Activated naive CD8-positive, alpha-beta T cell (primary cell): Measurements from ENCODE around the gene CAPN14.

Experiments
- H3K27ac Mint-ChIP-seq: one replicate; pipeline ENCODE4 v1.8.0; 2021; ENCODE audit warnings: mixed read lengths
- H3K27me3 Mint-ChIP-seq: one replicate; pipeline ENCODE4 v1.8.0; 2021; ENCODE audit warnings: mixed read lengths
- H3K36me3 Mint-ChIP-seq: one replicate; pipeline ENCODE4 v1.8.0; 2021; ENCODE audit warnings: mixed read lengths
- H3K4me1 Mint-ChIP-seq: one replicate; pipeline ENCODE4 v1.8.0; 2021; ENCODE audit warnings: low read depth, mixed read lengths
- H3K4me3 Mint-ChIP-seq: one replicate; pipeline ENCODE4 v1.8.0; 2021; ENCODE audit warnings: mild to moderate bottlenecking, mixed read lengths
- H3K9me3 Mint-ChIP-seq: one replicate; pipeline ENCODE4 v1.8.0; 2021; ENCODE audit warnings: low read depth, mixed read lengths

Gene CAPN14

GRCh38 chr2:31249009-31249690 is 31.8 kb upstream of the CAPN14 start:
- H3K27me3 Mint-ChIP-seq = no peaks in the 10 kb centered on the region
- H3K4me1 Mint-ChIP-seq = no peaks in the 10 kb centered on the region
- no peaks in the 10 kb centered on the region for H3K9me3 Mint-ChIP-seq
- no peak overlapping the region for H3K27ac Mint-ChIP-seq
- H3K36me3 Mint-ChIP-seq = peaks cover 7% of the 10 kb centered on the region
- no peak overlapping the region for H3K4me3 Mint-ChIP-seq

- no peak overlapping the region for H3K27ac Mint-ChIP-seq
- no peak overlapping the region for H3K4me3 Mint-ChIP-seq
- H3K9me3 Mint-ChIP-seq = no peaks in the 10 kb centered on the region
- peaks cover 7% of the 10 kb centered on the region for H3K36me3 Mint-ChIP-seq
- no peaks in the 10 kb centered on the region for H3K27me3 Mint-ChIP-seq
- no peaks in the 10 kb centered on the region for H3K4me1 Mint-ChIP-seq
These were observed 30.8 kb upstream of the CAPN14 start for GRCh38 chr2:31248139-31248538.

- Mint-ChIP-seq H3K36me3 (peaks cover 7% of the 10 kb centered on the region), H3K4me3 (no peak overlapping the region), H3K27ac (no peak overlapping the region), H3K27me3 (no peaks in the 10 kb centered on the region), H3K9me3 (no peaks in the 10 kb centered on the region), H3K4me1 (no peaks in the 10 kb centered on the region)
These were observed 30.4 kb upstream of the CAPN14 start for GRCh38 chr2:31247711-31248110.

DNA sequence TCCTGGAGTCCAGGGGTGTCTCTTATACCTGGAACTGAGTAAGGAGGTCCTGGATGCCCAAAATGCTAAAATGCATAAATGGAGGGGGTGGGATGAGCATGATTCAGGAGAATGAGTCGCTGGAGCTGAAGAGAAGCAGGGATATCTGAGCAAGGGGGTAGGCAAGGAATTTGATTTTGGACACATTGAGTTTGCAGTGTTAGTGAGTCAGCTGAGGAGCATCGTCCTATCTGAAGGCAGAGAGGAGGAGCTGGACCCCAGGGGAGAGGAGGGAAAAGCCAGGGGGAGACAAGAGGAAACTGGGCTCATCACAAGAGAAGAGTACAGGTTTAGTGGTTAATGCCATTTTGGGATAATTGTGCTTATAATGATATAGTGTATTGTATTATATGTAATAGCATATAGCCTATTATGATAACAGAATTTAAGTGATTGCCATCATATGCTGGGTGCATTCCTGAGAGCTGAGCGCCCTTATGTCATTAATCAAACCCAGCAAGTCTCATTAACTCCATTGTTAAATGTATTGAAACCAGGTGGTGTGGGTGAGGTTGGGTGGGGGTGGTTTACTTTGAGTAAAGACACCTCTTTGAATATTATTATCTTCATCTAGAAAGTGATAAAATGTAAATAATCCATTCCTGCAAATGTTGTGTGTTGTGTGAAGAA is 29.0 kb upstream of the CAPN14 start:
- no peaks in the 10 kb centered on the region for H3K27me3 Mint-ChIP-seq
- H3K9me3 Mint-ChIP-seq = no peaks in the 10 kb centered on the region
- peaks cover 7% of the 10 kb centered on the region for H3K36me3 Mint-ChIP-seq
- no peaks in the 10 kb centered on the region for H3K4me1 Mint-ChIP-seq
- no peak overlapping the region for H3K27ac Mint-ChIP-seq
- H3K4me3 Mint-ChIP-seq = no peak overlapping the region

DNA sequence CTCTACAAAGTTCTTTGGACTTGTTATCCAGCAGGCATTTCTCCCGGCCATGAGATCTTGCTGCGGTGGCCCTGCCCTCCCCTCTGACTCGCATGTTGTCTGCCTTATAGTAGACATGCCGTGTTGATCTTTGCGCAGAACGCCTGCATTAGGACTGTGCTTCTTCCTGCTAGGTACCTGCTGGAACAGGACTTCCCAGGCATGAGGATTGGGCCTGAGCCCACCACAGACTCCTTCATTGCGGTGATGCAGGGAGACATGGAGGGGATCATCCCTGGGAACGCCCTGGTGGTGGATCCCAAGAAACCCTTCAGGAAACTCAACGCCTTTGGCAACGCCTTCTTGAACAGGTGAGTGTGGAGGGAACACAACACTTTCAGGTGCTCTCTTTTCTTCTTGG is 26.8 kb upstream of the CAPN14 start:
- Mint-ChIP-seq H3K36me3 (peaks cover 7% of the 10 kb centered on the region), H3K4me1 (no peaks in the 10 kb centered on the region), H3K9me3 (no peaks in the 10 kb centered on the region), H3K27ac (no peak overlapping the region), H3K4me3 (no peak overlapping the region), H3K27me3 (no peaks in the 10 kb centered on the region)

DNA sequence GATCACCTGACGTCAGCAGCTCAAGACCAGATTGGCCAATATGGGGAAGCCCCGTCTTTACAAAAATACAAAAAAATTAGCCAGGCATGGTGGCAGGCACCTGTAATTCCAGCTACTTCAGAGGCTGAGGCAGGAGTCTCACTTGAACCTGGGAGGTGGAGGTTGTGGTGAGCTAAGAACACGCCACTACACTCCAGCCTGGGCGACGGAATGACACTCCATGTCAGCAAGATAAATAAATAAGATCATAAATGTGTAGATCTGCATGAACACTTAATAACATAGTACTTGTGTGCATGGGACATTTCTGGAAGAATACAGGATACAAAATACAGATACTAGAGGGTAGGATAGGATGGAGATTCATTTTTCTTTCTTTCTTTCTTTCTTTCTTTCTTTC is 25.7 kb upstream of the CAPN14 start:
- Mint-ChIP-seq H3K27ac (no peak overlapping the region), H3K4me3 (no peak overlapping the region), H3K27me3 (no peaks in the 10 kb centered on the region), H3K4me1 (no peaks in the 10 kb centered on the region), H3K9me3 (no peaks in the 10 kb centered on the region), H3K36me3 (peaks cover 4% of the 10 kb centered on the region)

- Mint-ChIP-seq H3K4me1 (no peaks in the 10 kb centered on the region), H3K4me3 (no peak overlapping the region), H3K36me3 (no peaks in the 10 kb centered on the region), H3K9me3 (no peaks in the 10 kb centered on the region), H3K27ac (no peak overlapping the region), H3K27me3 (no peaks in the 10 kb centered on the region)
These were observed 24.4 kb upstream of the CAPN14 start for GRCh38 chr2:31241625-31242270.

DNA sequence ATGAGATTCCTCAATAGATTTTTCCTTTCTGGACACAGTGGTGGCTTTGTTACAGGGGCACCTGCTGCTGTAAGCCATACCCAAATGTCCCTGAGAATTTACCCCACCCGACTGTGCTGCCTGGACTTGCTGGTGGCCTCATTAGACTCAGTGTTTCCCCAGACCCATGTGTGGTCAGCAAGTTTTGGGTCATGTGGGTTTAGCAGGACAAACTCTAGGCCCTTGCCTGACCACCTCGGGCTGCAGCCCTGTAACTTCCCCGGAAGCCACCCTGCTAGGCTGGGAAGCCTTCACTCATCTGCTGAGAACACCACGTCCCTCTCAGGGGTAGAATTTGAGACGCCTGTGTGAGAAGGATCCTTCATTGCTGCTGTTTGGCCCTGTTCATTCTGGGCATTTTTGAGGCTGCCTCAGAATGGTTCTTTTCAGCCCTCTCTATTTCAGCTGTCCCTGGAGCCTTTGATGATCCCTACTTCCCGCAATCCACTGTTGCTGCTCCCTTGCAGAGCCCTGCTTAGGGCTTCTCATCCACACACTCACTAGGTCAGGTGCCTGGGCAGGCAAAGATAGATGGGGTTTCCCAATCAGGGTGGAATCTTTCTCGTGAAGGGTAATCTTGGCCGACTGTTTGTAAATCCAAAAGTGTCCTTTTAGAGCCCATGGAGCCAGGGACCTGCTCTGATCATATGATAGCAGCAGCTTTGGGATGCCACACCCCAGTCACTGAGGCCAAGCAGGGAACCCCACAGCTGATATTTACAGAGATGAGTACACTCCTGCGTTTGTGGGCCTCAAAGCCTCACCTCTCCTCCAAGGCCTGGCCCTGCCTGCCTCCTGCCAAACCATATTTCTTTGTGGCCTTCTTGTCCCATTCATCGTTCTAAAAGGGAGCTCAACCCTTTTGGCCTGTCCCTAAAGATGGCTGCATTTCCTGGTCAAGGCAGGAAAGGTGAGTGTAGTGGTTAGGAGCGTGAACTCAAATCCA is 23.4 kb upstream of the CAPN14 start:
- H3K36me3 Mint-ChIP-seq = no peaks in the 10 kb centered on the region
- H3K27ac Mint-ChIP-seq = no peak overlapping the region
- H3K4me1 Mint-ChIP-seq = no peaks in the 10 kb centered on the region
- H3K4me3 Mint-ChIP-seq = no peak overlapping the region
- H3K27me3 Mint-ChIP-seq = no peaks in the 10 kb centered on the region
- H3K9me3 Mint-ChIP-seq = no peaks in the 10 kb centered on the region

DNA sequence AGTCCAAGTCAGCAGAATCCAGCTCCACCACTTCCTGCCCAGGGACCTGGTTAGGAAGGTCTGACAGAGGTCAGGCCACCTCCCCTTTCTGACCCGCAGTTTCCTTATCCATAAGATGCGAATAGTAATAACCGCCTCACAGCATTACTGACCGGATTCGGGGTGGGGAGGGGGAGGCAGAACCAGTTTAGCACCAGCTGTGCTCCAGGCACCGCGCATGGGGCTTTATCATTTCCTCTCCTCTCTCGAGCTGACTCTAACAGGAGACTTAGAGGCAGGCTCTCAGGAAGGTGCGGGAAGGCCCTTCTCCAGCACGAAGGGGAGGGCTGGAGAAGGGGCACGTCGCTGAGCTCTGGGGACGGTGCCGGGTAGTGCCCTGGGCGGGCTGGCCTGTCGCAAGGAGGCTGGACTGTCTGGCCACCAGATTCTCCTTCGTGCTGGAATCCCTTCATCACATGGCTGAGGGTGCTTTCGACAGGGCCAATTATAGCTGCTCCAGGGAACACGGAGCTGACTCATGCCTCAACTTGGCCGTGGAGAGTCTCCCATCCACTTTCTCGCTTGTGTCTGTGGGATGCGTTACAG is 22.4 kb upstream of the CAPN14 start:
- H3K4me3 Mint-ChIP-seq = no peak overlapping the region
- peaks cover 10% of the 10 kb centered on the region for H3K4me1 Mint-ChIP-seq
- no peaks in the 10 kb centered on the region for H3K36me3 Mint-ChIP-seq
- H3K27me3 Mint-ChIP-seq = no peaks in the 10 kb centered on the region
- no peak overlapping the region for H3K27ac Mint-ChIP-seq
- H3K9me3 Mint-ChIP-seq = no peaks in the 10 kb centered on the region

GRCh38 chr2:31238906-31239592 is 21.7 kb upstream of the CAPN14 start:
- H3K36me3 Mint-ChIP-seq = no peaks in the 10 kb centered on the region
- no peaks in the 10 kb centered on the region for H3K27me3 Mint-ChIP-seq
- H3K4me3 Mint-ChIP-seq = no peak overlapping the region
- peaks cover 11% of the 10 kb centered on the region for H3K4me1 Mint-ChIP-seq
- H3K9me3 Mint-ChIP-seq = no peaks in the 10 kb centered on the region
- no peak overlapping the region for H3K27ac Mint-ChIP-seq

GRCh38 chr2:31238126-31238905 is 21.0 kb upstream of the CAPN14 start:
- no peaks in the 10 kb centered on the region for H3K9me3 Mint-ChIP-seq
- H3K27me3 Mint-ChIP-seq = no peaks in the 10 kb centered on the region
- H3K36me3 Mint-ChIP-seq = no peaks in the 10 kb centered on the region
- no peak overlapping the region for H3K4me3 Mint-ChIP-seq
- no peak overlapping the region for H3K27ac Mint-ChIP-seq
- peaks cover 16% of the 10 kb centered on the region for H3K4me1 Mint-ChIP-seq

DNA sequence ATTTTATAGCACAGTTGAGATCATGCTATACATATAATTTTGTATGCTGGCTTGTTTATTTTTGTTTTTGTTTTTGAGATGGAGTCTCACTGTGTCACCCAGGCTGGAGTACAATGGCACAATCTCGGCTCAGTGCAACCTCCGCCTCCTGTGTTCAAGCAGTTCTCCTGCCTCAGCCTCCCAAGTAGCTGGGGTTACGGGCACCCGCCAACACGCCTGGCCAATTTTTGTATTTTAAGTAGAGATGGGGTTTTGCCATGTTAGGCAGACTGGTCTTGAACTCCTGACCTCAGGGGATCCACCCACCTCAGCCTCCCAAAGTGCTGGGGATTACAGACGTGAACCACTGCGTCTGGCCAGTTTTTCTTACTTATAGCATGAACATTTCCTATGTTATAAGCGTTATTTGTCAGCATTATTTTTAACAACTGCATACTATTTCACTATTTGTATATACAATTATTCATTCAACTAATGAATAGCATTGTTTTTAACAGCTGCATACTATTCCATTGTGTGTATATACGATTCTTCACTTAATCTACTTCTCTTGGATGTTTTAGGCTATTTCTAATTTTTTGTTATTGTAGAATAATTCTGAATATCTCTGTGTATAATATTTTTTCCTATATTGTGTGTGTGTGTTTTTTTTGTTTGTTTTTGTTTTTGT is 20.2 kb upstream of the CAPN14 start:
- no peak overlapping the region for H3K4me3 Mint-ChIP-seq
- H3K4me1 Mint-ChIP-seq = peaks cover 19% of the 10 kb centered on the region
- no peaks in the 10 kb centered on the region for H3K27me3 Mint-ChIP-seq
- no peak overlapping the region for H3K27ac Mint-ChIP-seq
- no peaks in the 10 kb centered on the region for H3K36me3 Mint-ChIP-seq
- H3K9me3 Mint-ChIP-seq = no peaks in the 10 kb centered on the region
